ENCODE data around the gene SGIP1. TPM values are rescaled to one million over a fixed set of nuclear protein-coding genes. Genes with fewer than 3 reads are reported as not detected.

Gene SGIP1
- total and polyA plus RNA-seq, 2 of the 4 experiments (the other 2 are of a cell fraction) = 27.1 to 42.7 TPM

DNA sequence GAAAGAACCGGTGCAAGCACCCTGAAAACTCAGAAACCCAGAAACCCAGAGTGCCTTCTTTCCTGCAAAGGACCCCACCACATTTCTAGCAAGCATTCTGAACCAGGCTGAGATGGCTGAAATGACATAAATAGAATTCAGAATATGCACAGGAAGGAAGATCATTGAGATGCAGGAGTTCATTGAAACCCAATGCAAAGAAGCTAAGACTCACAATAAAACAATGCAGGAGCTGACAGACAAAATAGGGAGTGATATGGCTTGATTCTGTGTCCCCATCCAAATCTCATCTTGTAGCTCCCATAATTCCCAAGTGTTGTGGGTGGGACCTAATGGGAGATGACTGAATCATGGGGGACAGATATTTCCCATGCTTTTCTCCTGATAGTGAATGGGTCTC lies 22.8 kb upstream of the SGIP1 start:
- no CpG with 5 or more reads among the region's 1 CpG for WGBS, 2 experiments (ENCODE audit: extremely low coverage in 2 of 2, insufficient read length in 1 of 2)
- Histone ChIP-seq H3K18ac (ENCODE audit: low read depth, low read length) (no peak overlapping the region), H3K4ac (ENCODE audit: low read depth, low read length) (no peak overlapping the region), H2AK5ac (ENCODE audit: low read depth, low read length) (no peak overlapping the region), H3K14ac (replicated peaks; ENCODE audit: low read depth, low read length) (no peak overlapping the region), H3K9me1 (ENCODE audit: insufficient read depth, low read length) (no peaks in the 10 kb centered on the region), H3K4me3 (ENCODE audit: insufficient read depth, low read depth, low read length) (no peak overlapping the region), H3K23ac (ENCODE audit: low read depth, low read length) (no peak overlapping the region), H4K91ac (ENCODE audit: insufficient read depth, low read depth, low read length) (no peak overlapping the region), H3K4me2 (ENCODE audit: low read depth, low read length) (no peak overlapping the region), H3K4me1 (ENCODE audit: control insufficient read depth, insufficient read depth, low read length) (0 out of 2 replicates have a peak, but pooled peaks cover under 1% of the 10 kb centered on the region), H4K8ac (ENCODE audit: low read depth in 2 of 2, low read length in 2 of 2) (no peak overlapping the region), H4K20me1 (ENCODE audit: insufficient read depth, low read length) (no peaks in the 10 kb centered on the region), H3K56ac (ENCODE audit: extremely low read depth, insufficient read depth, low read length) (no peak overlapping the region), H2AK9ac (replicated peaks; ENCODE audit: low read depth, low read length, poor library complexity) (no peak overlapping the region), H2BK20ac (ENCODE audit: low read depth, low read length) (no peak overlapping the region), H2BK5ac (ENCODE audit: low read depth, low read length, poor library complexity, severe bottlenecking) (no peak overlapping the region), H3K9ac (ENCODE audit: low read depth, low read length) (no peak overlapping the region), H2AFZ (replicated peaks; ENCODE audit: low read length, poor library complexity) (no peak overlapping the region), H3K36me3 (ENCODE audit: control insufficient read depth, insufficient read depth, low read length) (no peaks in the 10 kb centered on the region), H2BK120ac (ENCODE audit: low read depth, low read length) (no peak overlapping the region), H3K27me3 (ENCODE audit: control insufficient read depth, insufficient read depth, low read length) (no peaks in the 10 kb centered on the region), H3K9me3 (ENCODE audit: control insufficient read depth, insufficient read depth, low read length) (no peaks in the 10 kb centered on the region), H2BK15ac (ENCODE audit: low read depth, low read length) (no peak overlapping the region), H3K27ac (ENCODE audit: insufficient read depth, low read length) (no peak overlapping the region), H4K5ac (ENCODE audit: low read depth, low read length) (no peak overlapping the region), H3K79me1 (ENCODE audit: low read depth in 1 of 2, low read length in 2 of 2) (peaks cover 0 to 3% of the 10 kb centered on the region in 2 experiments; a peak in 1 of 4 replicates)
- DNase-seq = no peak
- dilution Hi-C loops (cut with HindIII; ENCODE audit: low sequenced_read_pairs, unreplicated experiment) = no loop called here
- no peak for ATAC-seq (ENCODE audit: low read depth)
- TF ChIP-seq NFE2L2 (IDR thresholded peaks at IDR 0.05; ENCODE audit: low read depth, low read length) (no peak), SMC3 (IDR thresholded peaks at IDR 0.05; ENCODE audit: low read depth, low read length) (no peak), BHLHE40 (IDR thresholded peaks at IDR 0.05; ENCODE audit: low read depth, low read length) (no peak), MAZ (IDR thresholded peaks at IDR 0.05; ENCODE audit: borderline replicate concordance, low read depth, low read length) (no peak), FOS (IDR thresholded peaks at IDR 0.05; ENCODE audit: low read depth, low read length) (no peak), RCOR1 (IDR thresholded peaks at IDR 0.05; ENCODE audit: insufficient replicate concordance, low read length) (no peak)
- TF ChIP-seq, protein P1, sequence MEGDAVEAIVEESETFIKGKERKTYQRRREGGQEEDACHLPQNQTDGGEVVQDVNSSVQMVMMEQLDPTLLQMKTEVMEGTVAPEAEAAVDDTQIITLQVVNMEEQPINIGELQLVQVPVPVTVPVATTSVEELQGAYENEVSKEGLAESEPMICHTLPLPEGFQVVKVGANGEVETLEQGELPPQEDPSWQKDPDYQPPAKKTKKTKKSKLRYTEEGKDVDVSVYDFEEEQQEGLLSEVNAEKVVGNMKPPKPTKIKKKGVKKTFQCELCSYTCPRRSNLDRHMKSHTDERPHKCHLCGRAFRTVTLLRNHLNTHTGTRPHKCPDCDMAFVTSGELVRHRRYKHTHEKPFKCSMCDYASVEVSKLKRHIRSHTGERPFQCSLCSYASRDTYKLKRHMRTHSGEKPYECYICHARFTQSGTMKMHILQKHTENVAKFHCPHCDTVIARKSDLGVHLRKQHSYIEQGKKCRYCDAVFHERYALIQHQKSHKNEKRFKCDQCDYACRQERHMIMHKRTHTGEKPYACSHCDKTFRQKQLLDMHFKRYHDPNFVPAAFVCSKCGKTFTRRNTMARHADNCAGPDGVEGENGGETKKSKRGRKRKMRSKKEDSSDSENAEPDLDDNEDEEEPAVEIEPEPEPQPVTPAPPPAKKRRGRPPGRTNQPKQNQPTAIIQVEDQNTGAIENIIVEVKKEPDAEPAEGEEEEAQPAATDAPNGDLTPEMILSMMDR (conservative IDR thresholded peaks at IDR 0.05; ENCODE audit: low read depth, low read length) = no peak
- TF ChIP-seq, protein P2, sequence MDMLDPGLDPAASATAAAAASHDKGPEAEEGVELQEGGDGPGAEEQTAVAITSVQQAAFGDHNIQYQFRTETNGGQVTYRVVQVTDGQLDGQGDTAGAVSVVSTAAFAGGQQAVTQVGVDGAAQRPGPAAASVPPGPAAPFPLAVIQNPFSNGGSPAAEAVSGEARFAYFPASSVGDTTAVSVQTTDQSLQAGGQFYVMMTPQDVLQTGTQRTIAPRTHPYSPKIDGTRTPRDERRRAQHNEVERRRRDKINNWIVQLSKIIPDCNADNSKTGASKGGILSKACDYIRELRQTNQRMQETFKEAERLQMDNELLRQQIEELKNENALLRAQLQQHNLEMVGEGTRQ (IDR thresholded peaks at IDR 0.05; ENCODE audit: low read depth, low read length) = no peak
- CTCF ChIA-PET = no interaction called here
- in situ Hi-C loops (cut with MboI; ENCODE audit: low sequenced_read_pairs) = no loop called here
- BruUV-seq (replicated peaks) = no TSS peak
- intact Hi-C loops (cut with micrococcal nuclease) = no loop called here
- POLR2A ChIA-PET (ENCODE audit: unreplicated experiment) = interaction anchor here (0.7 kb wide), 1 partner anchor 46 kb away, joined by 4 read pairs; no protein-coding TSS in a partner anchor

Measured in IMR-90 (cell line).